ENCODE data around the gene COL12A1.

DNA sequence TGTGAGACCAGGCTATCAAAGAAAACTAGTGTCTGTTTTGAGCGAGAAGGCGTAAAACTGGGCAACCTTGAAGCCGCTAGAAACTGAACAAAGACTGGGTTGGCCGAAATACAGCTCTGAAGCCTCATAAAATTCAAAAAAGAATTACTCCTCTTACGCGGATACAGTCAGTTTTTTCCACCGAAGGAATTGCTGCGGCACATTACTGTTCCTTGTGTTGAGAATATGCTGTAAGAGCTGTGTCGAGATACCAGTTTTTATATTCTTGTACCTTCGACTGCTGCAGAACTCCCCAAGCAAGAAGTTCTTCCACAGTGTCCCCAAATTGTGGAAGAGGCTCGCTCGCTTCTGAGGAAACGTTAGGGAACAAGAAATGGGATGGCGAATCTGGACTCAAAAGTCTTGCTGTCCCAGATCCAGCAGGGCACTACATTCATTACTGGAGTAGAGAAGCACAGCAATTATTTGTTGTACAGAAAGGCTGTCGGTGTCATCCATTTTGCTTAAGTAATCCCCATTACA is 38.3 kb upstream of the COL12A1 start:
- TF ChIP-seq CTCF (IDR thresholded peaks at IDR 0.05) (no peak), EZH2phosphoT487 (IDR thresholded peaks at IDR 0.05) (no peak)
